Inflammatory macrophage treated with lipopolysaccharide for 4 hours (primary cell): Measurements from ENCODE around the gene ADSL.

Source experiments
- DNase-seq: peaks from one replicate; pipeline ENCODE4 v3.0.0-alpha.2; 2020

The ADSL gene

DNA sequence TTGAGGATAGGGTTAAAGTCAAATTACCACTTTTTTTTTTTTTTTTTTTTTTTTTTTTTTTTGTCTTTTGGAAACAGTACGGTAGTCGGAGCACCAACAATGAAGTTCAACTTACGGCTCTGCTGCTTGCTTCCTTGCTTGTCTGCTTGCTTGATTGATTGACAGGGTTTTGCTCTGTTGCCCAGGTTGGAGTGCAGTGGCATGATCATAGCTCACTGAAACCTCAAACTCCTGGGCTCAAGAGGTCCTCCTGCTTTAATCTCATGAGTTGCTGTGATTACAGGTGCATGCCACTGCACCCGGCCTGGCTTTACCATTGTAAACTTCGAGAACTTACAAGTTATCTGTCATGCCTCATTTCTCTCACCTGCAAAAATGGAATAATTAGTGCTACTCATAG is 29.8 kb downstream of the ADSL start:
- DNase-seq = no peak

DNA sequence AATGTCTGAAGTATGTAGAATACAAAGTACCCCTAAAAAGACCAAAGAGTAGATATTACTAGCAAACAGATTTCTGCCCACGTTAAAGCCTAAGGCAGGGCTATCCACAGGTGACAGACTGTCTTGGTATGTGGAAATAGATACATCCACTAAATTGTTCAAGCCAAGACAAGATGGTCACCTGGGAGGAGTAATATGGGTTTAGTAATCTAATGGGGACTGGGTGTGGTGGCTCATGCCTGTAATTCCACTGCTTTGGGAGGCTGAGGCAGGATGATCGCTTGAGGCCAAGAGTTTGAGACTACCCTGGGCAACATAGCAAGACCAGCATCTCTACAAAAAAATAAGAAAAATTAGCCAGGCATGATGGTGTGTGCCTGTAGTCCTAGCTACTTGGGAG is 31.6 kb downstream of the ADSL start:
- no peak for DNase-seq

DNA sequence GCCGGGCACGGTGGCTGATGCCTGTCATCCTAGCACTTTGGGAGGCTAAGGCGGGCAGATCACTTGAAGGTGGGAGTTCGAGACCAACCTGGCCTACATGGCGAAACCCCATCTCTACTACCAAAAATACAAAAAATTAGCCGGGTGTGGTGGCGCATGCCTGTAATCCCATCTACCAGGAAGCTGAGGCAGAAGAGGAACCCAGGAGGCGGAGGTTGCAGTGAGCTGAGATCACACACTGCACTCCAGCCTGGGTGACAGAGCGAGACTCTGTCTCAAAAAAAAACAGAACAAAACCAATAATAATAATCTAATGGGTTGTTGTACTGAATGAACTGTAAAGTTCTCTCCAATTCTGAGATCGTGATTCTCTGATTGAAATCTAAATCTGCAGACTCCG is 32.1 kb downstream of the ADSL start:
- DNase-seq = peak; percentile 48

DNA sequence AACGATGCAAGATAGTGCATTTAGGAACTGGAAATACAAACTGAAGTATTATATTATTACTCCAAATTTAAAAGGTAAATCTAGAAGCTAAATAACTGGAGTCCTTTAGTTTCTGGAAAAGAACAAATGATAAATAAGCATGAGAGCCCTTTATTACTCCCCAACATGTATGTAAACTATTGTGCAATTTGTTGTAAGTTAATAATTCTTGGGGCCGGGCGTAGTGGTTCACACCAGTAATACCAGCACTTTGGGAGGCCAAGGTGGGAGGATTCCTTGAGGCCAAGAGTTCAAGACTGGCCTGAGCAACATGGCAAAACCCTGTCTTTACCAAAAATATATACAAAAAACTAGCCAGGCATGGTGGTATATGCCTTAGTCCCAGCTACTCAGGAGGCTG is 35.2 kb downstream of the ADSL start:
- DNase-seq = no peak

DNA sequence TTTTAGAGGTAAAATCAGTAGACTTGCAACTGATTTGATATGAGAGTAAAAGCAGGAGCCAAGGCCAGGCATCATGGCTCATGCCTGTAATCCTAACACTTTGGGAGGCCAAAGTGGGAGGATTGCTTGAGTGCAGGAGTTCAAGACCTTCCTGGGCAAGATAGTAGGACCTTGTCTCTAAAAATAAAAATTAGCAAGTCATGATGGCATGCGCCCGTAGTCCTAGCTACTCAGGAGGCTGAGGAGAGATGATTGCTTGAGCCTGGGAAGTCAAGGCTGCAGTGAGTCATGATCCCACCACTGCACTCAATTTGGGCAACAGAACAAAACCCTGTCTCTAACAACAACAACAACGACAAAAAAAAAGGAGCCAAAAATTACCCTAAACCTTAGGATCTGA is 37.6 kb downstream of the ADSL start:
- peak; percentile 30 for DNase-seq

DNA sequence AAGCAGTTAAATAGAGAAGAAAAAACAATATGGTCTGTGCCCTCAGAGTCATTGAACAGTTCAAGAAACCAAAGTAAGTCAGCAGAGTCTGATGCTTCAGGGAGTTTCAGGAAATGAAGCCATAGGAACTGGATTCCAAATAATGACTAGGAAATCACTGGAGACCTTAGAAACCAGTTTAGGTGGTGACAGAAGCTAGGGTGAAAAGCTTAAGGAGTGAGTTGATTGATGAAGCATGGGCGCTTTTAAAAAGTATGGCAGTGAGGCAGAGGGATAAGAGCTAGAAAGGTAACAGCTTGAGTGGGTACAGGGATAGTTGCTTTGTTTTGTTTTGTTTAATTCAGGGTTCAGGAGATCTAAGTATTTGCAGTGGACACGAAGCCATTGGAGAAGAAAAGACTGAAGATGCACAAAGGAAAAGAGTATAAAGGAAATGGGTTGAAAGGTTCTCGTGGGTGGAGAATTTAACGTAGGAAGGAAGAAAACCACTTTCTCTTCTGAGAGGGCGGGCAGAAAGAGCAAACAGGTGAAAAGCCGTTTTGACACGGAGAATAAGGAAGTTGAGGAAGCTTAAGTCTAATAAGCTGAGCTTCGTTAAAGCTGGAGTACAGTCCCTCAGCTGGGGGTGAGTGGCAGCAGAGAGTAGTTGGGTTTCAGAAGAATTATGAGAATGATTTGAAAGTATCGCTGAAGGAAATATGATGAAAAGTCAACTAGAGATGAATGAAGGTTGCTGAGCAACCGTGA is 38.9 kb downstream of the ADSL start:
- peak; percentile 42 for DNase-seq

DNA sequence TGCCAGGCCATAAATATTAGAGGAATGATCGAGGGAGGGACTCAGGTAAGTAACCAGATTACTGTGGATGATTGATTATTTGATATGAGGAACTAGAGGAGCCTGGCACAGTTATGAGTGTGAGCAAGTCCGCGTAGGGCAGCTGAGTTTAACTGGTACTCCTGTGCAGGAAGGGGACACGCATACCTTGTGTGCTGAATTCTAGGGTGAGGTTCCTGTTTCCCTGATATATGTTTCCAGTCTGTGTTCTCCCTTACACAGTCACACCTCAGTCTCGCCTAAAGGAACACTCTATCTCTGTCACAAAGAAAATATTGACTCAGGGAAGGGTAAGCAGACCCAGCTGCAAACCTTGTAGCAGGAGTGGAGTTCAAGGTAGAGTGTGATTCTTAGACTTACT is 41.4 kb downstream of the ADSL start:
- no peak for DNase-seq

DNA sequence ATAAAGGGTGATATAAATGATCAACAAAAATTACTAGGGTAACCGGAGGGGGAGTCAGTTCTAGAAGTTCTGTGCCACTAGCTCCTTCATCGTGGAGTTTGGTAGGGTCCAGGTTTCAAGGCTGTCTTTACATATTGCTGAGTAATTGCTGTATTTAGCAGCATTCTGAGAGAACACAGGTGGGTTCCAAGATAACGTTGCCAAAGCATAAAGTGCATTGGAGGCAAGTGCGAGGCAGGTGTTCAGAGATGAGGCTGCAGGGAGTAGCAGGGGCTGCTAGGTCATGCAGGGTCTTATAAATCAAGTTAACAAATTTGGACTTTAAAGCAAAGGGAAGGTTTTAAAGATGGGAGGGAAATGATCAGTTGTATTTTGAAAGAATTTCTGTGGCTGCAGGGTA is 41.9 kb downstream of the ADSL start:
- DNase-seq = no peak

DNA sequence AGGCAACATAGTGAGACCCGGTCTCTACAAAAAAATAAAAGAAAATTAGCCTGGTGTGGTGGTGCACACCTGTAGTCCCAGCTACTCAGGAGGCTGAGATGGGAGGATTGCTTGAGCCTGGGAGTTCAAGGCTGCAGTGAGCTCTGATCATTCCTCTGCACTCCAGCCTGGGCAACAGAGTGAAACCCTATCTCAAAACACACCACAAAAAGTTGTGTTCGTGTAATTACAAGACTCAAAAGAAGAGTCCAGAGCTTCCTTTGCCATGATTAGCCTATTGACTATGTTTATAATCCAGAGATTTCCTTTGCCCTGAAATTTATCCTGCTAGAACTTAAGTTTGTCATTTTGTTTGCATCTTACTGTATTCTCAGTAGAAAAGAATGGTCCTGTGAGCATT is 45.1 kb downstream of the ADSL start:
- DNase-seq = no peak

DNA sequence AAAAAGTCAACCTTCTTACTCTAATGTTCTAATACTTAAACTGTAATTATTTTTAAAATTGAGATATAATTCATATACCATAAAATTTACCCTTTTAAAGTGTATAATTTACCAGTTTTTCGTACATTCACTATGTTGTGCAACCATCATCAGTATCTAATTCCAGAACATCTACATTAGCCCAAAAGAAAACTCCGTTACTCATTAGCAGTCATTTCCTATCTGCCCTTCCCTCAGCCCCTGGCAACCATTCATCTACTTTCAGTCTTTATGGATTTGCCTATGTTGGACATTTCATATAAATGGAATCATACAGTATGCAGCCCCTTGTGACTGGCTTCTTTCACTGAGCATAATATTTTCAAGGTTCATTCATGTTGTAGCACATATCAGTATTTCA is 46.3 kb downstream of the ADSL start:
- no peak for DNase-seq

DNA sequence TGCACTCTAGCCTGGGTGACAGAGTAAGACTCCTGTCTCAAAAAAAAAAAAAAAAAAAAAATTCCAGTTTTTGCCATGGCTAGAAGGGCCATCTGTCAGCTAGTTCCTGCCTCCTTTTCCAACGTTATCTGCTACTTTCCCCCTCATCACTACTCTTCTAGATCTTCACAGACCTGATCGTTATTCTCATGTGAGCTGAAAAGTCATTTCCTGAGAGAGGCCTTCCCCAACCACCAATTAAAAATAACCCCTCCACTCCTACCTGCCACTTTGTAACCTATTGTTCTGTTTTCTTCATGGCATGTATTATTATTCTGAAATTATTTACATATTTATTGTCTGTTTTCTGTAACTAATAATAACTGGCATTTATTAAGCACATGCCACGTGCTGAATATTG is 48.3 kb downstream of the ADSL start:
- no peak for DNase-seq

DNA sequence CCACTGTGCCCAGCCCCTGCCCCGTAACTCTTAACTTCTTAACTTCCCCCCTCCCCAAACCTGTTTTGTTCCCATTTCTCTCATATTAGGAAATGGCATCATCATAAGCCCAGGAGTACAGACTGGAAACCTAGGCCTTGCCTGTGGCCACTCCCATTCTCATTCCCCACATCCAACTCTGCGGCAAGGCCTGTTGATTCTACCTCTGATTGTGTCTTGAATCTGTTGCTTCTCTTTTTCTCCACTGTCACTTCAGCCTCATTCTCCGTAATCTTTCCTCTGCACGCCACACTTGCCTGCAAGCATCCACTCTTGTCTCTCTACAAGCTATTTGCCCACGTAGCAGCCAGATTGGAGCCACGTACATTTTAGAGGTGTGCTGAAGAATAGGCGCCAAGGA is 49.3 kb downstream of the ADSL start:
- no peak for DNase-seq

DNA sequence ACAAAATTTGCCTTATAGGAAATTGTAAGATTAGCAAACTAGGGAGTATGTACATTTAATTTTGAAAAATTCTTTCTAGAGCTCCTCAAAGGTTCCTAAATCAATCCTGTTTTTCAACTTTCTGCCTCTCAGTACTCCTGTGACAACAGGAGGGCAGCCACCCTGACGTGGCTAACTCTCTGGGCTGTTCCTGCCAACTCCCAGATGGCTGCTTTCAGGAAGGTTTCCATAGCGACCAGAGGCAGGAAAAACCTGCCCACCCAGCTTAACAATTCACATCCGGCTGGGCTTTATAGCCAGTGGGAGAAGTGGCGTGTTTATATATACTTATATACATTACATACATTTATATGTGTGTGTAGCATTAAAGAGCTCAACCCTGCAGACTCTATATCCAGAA is 50.6 kb downstream of the ADSL start:
- no peak for DNase-seq

DNA sequence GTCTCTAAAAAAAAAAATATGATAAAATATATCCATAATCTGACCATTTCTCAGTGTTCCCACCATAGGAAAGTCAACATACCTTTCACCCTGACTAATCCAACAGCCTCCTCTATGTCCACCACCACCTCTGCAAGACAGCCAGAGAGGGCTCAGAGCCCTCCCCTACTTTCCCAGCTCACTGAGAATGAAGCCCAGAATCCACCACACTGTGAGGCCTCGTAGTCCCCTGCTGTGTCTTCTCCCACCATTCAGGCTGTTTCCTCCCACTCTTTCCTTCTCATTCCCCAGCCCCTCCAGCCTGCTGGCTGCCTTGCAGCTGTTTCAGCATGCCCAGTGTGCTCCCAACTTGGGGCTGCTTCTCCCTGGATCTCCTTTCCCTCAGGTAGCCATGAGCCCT is 51.1 kb downstream of the ADSL start:
- no peak for DNase-seq

DNA sequence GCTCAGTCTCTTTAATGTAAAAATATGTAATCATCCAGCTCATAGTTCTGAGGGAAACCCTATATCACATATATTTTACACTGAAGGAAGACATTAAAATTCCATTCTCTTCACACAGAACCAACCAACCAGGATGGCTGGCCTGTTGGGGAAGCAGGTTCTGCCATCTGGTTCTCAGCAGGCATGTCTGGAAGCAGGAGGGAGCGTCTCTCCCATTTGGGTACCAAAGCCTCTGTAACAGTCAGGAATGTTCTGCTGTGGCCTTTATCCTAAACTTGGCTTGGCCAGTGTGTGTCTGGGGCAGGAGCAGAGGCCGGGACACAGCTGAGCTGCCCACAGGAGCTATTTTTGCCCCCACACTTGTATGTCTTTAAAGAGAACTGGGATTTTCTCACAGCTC is 53.3 kb downstream of the ADSL start:
- DNase-seq = no peak

DNA sequence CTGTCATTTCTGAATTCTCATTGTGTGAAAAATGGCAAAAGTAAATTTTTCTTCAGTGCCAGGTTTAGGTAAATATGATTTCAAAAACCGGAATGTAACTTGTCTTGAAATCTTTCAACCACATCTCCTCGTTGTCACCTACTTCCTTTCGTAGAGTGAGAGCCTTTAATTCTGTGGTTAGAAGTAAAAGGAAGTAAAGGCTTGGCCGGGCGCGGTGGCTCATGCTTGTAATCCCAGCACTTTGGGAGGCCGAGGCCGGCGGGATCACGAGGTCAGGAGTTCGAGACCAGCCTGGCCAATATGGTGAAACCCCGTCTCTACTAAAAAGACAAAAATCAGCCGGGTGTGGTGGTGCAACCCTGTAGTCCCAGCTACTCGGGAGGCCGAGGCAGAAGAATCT is 53.9 kb downstream of the ADSL start:
- DNase-seq = peak; percentile 71

DNA sequence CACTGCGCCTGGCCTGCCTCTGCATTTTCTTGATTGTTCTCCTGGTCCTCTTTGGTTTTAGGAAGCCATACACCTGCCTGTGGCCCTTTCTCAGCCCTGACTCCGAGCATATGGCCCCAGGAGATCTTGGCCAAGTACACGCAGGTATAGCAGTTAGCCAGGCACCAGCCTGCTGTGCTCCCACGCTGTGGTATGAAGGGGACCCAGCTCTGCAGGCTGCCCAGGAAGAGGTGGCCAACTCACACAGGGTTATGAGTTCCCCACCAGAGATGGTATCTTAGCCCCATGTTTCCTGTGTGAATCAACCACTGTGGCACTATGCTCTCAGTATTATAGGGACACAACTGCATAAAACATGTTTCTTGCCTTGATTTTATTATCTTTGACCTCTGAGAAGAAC is 55.2 kb downstream of the ADSL start:
- no peak for DNase-seq

DNA sequence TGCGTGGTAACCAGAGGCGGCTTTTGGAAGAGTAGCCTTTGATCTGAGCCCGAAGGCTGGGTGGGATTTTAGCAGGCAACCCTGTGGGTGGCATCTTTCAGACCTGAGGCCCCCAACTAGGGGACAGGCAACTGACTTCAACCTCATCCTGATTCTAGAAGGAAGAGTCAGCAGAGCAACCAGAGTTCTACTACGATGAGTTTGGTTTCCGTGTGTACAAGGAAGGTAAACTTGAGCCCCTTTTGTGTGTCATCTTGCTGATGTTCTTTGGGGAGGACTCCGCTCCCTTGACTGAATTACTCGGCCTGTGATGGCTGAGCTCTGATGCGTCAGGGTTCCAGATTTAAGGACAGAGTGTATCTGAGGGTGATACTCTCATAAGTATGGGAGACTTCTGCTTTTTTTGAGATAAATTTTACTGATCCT is 55.7 kb downstream of the ADSL start:
- no peak for DNase-seq

DNA sequence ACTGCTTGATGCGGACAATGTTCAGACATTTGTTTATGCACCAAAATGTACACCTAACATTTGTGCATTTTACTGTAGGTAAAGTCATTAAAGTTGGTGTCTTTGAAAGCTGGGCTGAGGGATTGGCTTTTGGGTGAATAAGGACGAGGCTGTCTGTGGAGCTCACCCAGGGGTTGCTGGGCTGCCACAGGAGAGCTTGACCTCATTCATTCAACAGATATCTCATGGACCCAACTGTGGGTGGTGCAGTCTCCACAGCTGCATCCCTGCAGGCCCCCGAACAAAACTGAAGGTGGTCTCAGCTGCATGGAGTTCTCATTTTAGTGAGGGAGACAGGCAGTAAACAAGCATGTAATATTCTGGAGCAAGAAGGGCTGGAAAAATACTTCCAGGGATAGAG is 56.8 kb downstream of the ADSL start:
- no peak for DNase-seq

DNA sequence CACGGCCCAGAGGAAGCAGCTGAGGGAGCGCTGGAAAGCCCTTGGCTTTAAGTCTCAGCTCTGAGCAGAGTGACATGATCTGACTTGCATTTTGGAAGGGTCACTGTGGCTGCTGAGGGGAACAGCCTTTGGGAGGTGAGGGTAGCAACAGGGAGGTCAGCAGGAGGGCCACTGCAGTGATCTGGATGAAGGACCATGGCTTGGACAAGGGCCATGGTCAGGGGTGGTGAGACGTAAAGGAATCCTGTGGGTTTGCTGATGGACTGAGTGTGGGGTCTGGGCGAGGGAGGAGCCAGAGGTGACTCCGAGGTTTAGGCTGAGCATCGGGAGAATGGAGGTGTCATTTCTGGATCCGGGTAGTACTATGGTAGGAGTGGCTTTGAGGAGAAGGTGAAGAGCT is 57.4 kb downstream of the ADSL start:
- DNase-seq = no peak

DNA sequence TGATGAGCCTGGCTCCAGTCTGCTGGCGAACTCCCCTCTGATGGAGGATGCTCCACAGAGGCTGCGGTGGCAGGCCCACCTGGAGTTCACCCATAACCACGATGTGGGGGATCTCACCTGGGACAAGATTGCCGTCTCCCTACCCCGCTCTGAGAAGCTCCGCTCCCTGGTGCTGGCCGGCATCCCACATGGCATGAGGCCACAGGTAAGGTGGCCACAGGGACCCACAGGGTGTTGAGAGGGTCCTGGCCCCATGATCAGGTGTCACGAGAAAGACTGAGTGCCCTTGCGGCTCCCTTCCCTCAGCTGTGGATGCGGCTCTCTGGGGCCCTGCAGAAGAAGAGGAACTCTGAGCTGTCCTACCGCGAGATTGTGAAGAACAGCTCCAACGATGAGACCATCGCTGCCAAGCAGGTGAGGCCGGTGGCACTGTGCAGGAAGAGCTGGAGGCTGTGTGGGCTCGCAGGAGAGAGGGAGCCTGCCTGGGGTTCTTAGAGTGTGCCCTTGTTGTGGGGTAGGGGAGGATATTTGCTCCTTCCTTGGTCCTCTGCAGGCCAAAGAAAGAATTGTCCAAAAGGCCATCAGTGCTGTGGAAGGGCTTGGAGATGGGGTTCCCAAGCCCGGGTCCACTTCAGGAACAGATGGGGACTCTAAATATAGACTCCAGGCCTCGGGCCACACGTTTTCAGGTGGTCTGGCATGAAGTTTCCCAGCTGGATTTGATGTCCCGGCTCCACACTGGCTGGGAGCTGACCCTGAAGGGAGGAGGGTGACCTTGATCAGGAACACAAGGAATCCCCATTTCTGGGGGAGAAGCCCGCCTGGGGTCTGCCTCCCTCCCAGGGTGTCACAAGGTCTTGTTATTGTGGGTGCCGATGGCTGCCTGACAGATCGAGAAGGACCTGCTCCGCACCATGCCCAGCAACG is 58.2 kb downstream of the ADSL start:
- no peak for DNase-seq

DNA sequence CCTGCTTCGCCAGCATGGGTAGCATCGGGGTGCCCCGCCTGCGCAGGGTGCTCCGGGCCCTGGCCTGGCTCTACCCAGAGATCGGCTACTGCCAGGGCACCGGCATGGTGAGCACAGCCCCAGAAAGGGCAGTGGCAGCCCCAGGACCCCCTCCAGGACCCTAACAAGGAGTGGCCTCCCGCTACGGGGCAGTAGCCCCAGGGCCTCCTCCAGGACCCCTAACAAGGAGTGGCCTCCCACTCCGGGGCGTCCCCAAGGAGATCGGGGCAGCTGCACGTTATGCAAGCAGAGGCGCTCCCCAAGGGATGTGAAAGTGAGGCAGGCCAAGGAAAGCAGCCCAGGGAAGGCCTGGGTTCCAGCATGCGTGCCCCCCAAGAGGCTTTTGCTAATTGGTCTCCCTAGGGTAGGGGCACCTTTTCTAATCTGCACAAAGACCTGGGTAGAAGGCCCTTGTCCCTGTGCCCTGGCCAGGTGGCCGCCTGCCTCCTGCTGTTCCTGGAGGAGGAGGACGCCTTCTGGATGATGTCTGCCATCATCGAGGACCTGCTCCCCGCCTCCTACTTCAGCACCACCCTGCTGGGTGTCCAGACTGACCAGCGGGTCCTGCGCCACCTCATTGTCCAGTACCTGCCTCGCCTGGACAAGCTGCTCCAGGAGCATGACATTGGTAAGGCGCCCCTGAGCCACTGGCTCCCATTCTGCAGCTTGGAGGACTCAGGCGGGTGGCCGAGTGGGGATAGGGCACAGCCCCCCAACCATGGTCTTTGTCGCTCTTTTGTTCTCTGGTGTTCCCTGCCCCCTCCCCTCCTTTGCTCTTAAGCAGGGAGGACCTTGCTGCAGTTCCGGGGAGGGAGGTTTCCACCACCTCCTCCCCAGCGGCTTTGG is 59.1 kb downstream of the ADSL start:
- no peak for DNase-seq
